ENCODE measurements around the gene BICD1.

Gene BICD1

GRCh38 chr12:32106517-32107358 lies at the start of gene BICD1:
Gene BICD1, plus strand, starts transcription at chr12:32106847. Its CDS starts 485 bp downstream, at chr12:32107332.
- TF ChIP-seq CTCF (IDR thresholded peaks at IDR 0.05; ENCODE audit: insufficient read depth, low read depth, low read length, missing control alignments), result no peak
- DNase-seq (ENCODE audit: low read depth), result peak; percentile 90
- H3K4me3 ChIP-seq (ENCODE audit: low read length), result peak within 1 kb of the TSS; percentile 72

GRCh38 chr12:32061033-32061432 lies 45.6 kb upstream of the BICD1 start:
- DNase-seq (ENCODE audit: low read depth), result no peak
- TF ChIP-seq CTCF (IDR thresholded peaks at IDR 0.05; ENCODE audit: insufficient read depth, low read depth, low read length, missing control alignments), result no peak
- H3K4me3 ChIP-seq (ENCODE audit: low read length), result no peak overlapping the region

- no peak for TF ChIP-seq CTCF (IDR thresholded peaks at IDR 0.05; ENCODE audit: insufficient read depth, low read depth, low read length, missing control alignments)
- no peak overlapping the region for H3K4me3 ChIP-seq (ENCODE audit: low read length)
- no peak for DNase-seq (ENCODE audit: low read depth)
Observed at GRCh38 chr12:32062881-32063280, 43.8 kb upstream of the BICD1 start.

- no peak for DNase-seq (ENCODE audit: low read depth)
- no peak overlapping the region for H3K4me3 ChIP-seq (ENCODE audit: low read length)
- TF ChIP-seq CTCF (IDR thresholded peaks at IDR 0.05; ENCODE audit: insufficient read depth, low read depth, low read length, missing control alignments), result no peak
Observed at GRCh38 chr12:32063796-32064195, 42.9 kb upstream of the BICD1 start.

- no peak for TF ChIP-seq CTCF (IDR thresholded peaks at IDR 0.05; ENCODE audit: insufficient read depth, low read depth, low read length, missing control alignments)
- no peak overlapping the region for H3K4me3 ChIP-seq (ENCODE audit: low read length)
- DNase-seq (ENCODE audit: low read depth), result no peak
Observed at GRCh38 chr12:32066206-32066605, 40.4 kb upstream of the BICD1 start.

- DNase-seq (ENCODE audit: low read depth), result no peak
- no peak for TF ChIP-seq CTCF (IDR thresholded peaks at IDR 0.05; ENCODE audit: insufficient read depth, low read depth, low read length, missing control alignments)
- H3K4me3 ChIP-seq (ENCODE audit: low read length), result no peak overlapping the region
Observed at GRCh38 chr12:32069071-32069470, 37.6 kb upstream of the BICD1 start.

GRCh38 chr12:32069731-32070130 lies 36.9 kb upstream of the BICD1 start:
- TF ChIP-seq CTCF (IDR thresholded peaks at IDR 0.05; ENCODE audit: insufficient read depth, low read depth, low read length, missing control alignments), result no peak
- no peak overlapping the region for H3K4me3 ChIP-seq (ENCODE audit: low read length)
- DNase-seq (ENCODE audit: low read depth), result no peak
